GM18517 (cell line): ENCODE measurements around the gene SZRD1.
"Not testable (repeated sequence)": the region's sequence is repeated elsewhere in the genome, so short reads cannot be mapped to it uniquely, and the experiment has no call there.

Source experiments
- ATAC-seq: cut with Tn5 transposase; IDR thresholded peaks from one replicate; pipeline ENCODE4 v1.9.1; 2021; ENCODE audit warnings: mild to moderate bottlenecking, moderate library complexity; ENCODE audit not compliant: unreplicated experiment

The SZRD1 gene, protein sequence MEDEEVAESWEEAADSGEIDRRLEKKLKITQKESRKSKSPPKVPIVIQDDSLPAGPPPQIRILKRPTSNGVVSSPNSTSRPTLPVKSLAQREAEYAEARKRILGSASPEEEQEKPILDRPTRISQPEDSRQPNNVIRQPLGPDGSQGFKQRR

DNA sequence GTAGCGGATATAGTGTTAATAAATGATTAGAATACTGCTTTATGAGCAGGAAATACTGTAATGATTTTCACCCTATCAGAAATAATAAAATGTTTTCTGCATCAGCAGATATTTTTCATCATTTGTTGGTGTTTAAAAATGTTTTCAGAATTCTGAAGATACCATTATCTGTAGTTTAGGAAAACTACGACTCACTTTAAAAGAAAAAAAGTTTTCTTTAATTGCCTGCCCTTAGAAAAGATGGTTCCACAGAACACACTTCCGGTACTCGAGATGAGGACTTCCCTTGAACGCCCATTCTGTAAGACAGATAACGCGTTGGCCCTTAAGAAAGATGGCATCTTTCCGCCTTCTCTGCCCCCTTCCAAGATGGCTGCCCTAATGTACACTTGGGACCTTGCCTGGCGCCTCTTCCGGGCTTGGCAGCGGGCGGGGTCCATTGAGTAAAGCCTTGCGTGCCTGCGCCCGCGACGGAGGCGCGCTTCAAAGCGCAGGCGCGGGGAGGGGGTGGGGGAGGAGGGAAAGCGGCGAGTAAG, at the start of gene SZRD1:
Gene SZRD1, plus strand, starts transcription at position 521 of the 536 bp plus-strand sequence. CDS start 16 bp downstream, outside the sequence.
- peak; percentile 79 for ATAC-seq

DNA sequence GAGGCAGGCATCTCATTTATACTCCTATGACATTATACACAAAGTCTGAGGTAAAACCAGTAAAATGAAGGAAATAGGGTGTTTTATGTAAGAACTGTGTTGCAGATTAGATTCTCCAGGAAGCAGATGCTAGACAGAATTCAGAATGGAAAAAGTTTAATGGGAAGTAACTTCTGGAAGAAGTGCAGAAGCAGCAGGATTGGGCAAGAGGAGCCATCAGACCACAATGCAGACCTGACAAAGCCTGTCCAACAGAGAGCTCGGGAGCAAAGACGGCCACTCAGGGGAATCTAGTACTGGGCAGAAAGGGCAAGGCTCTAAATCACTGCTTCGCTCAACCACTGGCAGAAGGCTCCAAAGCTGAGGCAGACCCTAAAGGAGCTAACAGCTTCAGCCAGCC, 48.5 kb upstream of the SZRD1 start:
- ATAC-seq, result no peak

DNA sequence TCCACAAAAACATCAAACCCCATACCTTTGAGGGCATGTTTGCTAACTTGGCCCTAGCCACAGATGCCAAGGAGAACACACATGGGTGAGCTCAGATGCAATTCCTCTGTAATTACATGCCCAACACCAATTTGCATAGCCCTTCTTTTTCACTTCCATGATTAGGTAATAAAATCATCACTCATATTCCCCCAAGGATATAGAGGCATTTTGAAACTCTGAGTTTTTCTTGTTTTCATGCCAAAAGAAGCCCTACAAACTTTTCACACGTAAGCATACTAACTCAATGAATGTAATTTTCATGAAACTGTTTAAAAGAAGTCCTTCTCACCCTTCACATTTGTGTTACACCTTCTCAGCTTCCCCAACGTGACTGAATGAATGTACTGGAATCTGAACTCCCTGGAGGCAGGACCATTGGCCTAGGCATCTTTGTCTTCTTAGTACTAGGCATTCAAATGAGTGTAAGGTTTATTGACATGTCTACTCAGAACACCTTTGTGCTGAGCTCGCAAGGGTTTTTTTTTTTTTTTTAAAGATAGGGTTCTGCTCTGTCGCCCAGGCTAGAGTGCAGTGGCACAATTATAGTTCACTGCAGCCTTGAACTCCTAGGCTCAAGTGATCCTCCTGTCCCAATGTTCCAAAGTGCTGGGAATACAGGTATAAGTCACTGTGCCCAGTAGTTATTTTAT, 45.7 kb upstream of the SZRD1 start:
- ATAC-seq, result no peak

DNA sequence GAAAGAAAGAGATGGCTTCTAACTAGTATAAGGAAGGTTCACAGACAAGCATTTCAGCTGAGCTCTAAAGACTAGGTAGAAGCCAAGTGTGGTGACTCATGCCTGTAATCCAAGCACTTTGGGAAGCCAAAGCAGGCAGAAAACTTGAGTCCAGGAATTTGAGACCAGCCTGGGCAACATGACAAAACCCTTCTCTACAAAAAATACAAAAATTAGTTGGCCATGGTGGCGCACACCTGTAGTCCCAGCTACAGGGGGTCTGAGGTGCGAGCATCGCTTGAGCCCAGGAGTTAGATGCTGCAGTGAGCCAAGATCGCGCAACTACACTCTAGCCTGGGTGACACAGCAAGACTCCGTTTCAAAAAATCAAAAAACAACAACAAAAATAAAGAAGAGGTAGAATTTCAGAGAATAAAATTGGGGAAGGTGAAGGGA, 42.6 kb upstream of the SZRD1 start:
- ATAC-seq, result no peak

DNA sequence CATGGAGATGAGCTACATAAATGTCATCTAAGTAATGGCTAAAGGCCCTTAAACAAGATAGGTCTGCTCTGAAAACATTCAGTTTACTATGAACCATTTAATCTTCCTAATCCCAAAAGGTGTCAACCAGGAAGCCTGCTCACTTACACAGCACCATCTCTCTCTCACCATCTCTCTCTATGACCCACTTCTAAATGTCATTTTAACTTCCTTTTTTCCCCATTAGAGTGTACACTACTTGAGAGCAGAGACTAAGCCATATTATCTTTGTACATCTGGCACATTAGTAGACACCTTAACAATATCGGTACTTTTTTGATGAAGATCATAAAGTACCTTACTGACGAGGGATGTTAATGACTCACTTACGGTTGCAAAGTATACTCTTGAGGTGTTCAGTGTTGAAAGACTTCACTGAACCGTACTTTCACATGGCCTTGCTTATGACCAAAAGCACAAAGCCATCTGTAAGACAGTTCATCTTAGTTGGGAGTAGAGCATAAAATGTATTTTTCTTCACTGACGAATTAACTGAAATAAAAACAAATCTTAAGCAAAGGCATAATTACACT, 40.1 kb upstream of the SZRD1 start:
- ATAC-seq, result no peak

DNA sequence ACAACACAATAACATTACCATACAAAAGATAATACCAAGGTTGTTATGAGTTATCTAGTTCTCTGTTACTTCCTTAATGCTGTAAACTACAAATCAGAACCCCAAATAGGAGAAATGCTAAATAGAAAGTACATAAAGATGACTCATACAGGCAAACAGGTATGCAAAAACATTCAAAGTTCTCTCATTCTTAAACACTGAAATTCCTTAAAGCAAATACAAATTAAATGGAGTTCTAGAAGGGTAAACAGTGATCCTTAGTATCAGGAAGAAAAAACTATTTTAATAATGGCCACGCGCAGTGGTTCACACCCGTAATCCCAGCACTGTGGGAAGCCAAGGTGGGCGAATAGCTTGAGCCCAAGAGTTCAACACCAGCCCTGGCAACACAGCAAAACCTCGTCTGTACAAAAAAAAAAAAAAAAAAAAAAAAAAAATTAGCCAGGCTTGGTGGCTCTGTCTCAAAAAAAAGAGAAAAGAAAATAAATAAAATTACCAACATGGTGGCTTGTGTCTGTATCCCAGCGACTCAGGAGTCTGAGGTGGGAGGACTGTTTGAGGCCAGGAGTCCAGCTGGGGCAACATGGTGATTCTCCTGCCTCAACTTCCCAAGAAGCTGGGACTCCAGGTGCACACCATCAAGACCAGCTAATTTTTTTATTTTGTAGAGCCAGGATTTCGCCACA, 32.2 kb upstream of the SZRD1 start:
- ATAC-seq, result no peak

DNA sequence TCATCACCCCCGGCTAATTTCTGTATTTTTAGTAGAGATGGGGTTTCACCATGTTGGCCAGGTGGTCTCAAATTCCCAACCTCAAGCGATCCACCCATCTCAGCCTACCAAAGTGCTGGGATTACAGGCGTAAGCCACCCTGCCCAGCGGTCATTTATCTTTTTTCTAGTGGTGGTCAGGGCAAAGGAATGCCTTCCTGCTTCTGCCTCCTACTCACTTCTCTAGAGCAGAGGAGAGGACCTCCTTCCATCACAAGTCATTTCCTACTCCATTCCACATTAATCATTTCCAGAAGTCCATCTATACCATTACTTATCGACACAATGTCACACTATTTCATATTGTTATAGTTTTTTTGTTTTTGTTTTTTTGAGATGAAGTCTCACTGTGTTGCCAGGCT, 28.1 kb upstream of the SZRD1 start:
- no peak for ATAC-seq

DNA sequence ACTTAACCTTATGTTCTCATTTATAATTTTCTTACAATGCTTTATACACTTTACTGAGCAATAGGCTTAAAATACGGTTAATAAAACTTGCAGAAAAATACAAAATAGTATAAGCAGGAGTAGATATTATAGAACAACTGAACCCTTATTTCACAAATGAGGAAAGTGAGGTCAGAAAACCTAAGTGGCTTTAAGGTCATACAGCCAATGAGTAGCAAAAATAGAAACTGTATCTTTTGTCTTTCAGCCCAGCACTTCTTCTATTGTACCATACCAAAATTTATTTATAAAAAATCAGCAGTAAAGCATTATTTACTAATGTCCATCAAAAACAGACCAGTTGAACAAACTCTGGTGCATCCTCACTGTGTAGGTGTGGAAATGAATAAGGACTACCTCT, 26.4 kb upstream of the SZRD1 start:
- no peak for ATAC-seq

DNA sequence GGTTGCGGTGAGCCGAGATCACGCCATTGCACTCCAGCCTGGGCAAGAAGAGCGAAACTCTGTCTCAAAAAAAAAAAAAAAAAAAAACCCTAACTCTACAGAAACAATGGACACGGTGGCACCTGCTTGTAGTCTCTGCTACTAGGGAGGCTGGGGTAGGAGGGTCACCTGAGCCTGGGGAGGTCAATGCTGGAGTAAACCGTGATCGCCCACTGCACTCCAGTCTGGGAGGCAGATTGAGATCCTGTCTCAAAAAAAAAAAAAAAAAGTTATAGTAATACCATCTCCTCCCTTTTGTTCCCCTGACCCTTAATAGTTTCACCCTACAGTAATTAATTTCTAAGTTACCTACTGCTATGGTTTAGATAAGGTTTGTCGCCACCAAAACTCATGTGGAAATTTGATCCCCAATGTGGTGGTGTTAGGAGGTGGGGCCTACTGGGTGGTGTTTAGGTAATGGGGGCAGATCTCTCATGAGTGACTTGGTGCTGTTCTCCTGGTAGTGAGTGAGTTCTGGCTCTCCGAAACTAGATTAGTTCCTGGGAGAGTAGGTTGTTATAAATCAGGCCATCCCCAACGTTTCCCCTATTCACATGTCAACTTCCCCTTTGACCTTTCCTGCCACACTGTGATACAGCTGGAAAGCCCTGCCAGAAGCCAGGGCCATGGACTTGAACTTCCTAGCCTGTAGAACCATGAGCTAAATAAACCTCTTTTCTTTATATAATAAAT, 24.5 kb upstream of the SZRD1 start:
- ATAC-seq, result no peak

DNA sequence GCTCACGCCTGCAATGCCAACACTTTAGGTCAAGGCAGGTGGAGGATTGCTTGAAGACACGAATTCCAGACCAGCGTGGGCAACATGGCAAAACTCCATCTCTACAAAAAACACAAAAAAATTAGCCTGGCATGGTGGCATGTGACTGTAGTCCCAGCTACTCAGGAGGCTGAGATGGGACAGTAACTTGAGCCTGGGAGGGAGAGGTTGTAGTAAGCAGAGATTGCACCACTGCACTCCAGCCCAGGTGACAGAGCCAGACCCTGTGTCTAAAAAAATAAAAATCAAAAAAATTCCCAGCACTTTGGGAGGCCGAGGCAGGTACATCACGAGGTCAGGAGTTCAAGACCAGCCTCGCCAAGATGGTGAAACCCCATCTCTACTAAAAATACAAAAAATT, 23.8 kb upstream of the SZRD1 start:
- not testable (repeated sequence) for ATAC-seq

DNA sequence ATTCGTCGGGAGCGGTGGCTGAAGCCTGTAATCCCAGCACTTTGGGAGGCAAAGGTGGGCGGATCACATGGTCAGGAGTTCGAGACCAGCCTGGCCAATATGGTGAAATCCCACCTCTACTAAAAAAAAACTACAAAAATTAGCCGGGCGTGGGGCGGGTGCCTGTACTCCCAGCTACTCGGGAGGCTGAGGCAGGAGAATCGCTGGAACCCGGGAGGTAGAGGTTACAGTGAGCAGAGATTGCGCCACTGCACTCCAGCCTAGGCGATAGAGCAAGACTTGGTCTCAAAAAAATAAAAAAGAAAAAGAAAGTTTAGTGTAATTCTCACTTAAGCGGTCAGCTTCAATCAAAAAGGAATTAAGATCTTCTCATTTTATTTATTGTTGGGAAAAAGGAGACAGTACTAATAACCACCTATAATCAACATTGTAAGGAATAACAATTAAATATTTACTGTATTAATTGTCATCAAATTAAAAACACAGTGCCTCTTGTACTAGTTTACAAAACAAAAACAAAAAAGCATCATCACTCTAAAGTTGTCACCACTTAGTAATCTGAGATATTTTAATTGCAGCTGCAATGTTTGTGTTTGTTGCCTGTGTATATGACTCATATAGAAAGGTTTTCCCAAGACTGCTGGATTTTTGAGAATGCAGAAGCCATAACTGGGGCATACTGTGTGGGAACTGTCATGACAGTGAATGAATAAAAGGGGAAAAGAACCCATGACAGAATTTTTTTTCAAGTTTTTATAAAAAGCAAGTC, 18.4 kb upstream of the SZRD1 start:
- no peak for ATAC-seq

DNA sequence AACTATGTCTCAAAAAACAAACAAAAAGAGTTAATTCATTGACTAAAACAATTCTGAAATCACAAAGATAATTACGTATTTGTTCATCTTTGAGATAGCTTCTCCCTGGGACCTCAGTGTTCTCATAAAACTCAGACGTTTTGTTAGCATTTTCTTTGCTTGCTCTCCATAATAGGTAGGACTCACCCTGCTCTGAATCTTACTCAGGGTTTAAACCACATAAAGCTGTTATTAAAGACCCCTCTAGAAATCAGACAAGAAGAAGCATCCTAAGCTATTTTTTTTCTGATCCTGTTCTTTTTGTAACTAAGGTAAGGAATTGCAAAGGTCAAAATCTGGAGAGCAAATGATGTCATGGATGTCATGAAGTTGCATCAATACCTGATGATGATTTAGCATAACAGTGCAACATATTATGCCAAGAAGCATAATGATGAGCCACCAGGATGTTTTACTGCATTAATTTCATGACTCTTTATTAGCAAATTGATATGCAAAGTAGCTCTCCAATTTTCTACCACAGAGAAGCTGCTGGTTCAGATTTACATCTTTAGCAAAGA, 17.1 kb upstream of the SZRD1 start:
- no peak for ATAC-seq

DNA sequence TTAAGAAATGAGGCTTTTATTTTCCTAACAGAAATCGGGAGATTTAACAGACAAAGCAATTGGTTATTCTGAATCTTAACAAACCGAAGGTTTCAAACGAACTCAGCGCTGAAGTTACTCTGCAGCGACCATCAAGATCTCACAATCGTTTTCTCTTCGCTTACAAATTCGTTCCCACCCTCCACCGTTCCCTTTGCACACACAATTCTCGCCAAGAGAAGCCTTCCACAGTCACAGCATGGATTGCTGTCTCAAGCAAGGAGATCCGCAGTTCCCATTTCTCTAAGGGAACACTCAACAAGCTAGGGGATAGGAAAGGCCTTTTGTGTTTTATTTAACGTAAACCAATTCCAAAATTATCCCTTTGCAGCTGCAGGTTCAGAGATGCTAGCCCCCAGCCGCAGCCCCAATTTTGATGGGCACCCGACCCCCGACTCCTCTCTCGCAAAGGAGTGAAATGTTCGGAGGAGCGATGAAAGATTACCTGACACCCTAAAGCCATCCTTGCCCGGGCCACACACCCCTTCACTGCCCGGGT, 15.5 kb upstream of the SZRD1 start:
- no peak for ATAC-seq

DNA sequence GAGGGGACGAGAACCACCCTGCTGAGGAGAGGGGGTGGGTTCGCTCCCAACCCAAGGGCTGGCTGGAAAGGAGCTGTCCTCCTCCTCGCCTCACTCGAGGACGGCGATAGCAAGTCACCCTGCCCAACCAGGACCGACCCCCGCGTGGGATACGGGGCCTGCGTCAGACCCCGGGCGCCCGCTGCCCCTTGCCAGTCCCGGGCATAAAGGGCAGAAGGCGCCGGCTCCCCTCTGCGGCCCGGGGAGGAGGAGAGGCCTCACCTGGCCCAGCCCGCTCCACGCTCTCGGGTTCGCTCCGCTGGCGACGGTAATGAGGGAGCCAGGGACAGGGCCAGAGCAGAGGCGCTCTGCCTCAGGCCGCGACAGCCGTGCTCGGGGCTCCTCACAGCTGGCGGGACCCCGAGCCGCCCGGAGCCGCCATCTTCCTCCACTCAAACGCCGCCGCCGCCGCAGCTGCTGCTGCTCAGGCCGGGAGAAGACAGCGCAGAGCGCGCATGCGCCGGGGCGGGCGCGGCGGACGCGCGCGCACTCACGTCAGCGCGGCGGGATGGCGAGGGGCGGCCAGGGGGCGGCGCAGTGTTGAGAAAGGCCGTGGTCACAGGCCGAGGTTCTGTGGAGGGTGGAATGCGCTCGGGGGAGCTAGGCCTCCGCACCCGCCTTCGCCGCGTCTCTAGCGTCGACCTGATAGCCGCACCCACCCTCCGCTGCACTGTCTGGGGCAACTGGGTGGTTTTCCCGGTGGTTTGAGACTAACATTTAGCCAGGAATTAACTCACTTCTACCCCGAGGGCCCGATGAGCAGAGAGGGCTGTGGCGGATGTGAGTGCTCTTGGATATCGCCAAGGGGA, 14.8 kb upstream of the SZRD1 start, which contains the start of gene FBXO42:
Gene FBXO42, minus strand, starts transcription at position 487 of the 848 bp plus-strand sequence. CDS start 37,062 bp downstream, outside the sequence.
- peak; percentile 84 for ATAC-seq

DNA sequence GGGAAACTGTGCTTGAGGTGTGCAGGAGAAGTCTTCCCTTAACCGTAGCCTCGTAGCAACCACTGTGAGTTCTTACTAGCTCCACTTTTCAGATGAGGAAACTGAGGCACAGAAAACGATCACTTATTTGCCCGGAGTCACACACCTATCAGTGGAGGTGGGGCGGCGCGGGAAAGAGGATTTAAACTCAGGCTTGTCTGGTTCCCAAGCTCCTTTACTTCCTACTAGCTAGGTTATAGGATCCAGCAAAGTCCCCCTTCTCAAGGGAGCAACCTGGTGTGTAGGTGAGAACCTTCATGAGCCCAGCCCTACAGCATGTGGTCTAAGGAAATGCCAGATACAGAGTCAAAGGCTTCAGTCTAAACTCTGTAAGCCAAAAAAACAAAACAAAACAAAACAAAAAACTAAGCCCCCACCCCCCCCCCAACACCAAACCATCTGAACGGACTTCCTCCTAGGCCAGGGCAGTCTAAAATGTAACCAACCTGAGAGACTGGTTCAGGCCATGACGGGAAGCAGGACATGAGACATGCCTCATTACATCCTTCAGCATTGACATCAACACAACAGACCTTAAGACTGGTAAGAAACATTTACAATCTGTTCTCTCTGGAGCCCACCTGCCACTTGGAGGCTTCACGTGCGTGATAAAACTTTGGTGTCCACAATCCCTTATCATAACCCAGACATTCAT, 14.1 kb upstream of the SZRD1 start:
- ATAC-seq, result no peak

DNA sequence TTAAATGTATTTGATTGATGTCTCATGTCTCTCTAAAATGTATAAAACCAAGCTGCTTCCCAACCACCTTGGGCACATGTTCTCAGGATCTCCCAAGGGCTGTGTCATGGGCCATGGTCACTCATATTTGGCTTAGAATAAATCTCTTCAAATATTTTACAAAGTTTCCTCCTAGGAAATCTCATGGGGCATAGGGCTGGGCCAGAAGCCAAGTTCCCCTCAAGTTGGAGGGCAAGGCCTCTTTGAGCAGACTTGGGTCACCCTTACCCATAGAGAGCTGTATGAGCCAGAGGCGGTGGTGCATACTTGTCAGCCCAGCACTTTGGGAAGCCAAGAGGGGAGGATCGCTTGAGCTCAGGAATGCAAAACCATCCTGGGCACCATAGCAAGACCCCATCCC, 12.4 kb upstream of the SZRD1 start:
- no peak for ATAC-seq

DNA sequence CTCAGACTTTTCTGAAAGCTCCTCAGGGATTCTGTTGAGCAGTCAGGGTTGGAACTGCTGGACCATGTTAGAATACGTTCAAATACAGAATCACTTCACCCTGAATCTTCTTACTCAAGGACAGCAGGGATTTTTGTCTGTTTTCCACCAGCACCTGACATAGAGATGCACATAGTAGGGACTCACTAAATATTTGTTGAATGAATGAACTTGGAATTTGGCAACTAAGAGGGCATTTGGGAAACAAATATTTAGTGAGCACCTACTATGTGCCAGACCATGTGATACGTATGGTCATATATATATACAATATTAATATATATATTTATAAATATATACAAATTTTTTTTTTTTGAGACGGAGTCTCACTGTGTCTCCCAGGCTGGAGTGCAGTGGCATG, 10.2 kb upstream of the SZRD1 start:
- no peak for ATAC-seq

DNA sequence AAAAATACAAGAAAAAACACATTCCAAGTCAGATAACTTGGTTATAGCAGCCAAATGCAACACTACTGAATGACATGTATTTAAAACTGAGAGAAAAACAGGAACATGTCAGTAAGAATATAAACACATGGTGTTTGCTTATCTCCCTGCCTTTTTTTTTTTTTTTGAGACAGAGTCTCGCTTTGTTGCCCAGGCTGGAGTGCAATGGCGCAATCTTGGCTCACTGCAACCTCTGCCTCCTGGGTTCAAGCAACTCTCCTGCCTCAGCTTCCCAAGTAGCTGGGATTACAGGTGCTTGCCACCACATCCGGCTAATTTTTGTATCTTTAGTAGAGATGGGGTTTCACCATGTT, 1.9 kb upstream of the SZRD1 start:
- ATAC-seq, result not testable (repeated sequence)
